RWPE2 (cell line): ENCODE measurements around the gene PTPRD.

Source experiments
- ATAC-seq: fragments of 200-7000 bp; cut with Tn5 transposase; 3 replicates; pipeline ENCODE4 v1.9.1; 2021; ENCODE audit warnings: low read depth
- DNase-seq: peaks from one replicate; pipeline ENCODE4 v3.0.0-alpha.2; 2020; ENCODE audit warnings: low spot score
- H3K27ac ChIP-seq: fragments of 450-650 bp; 2 replicates; pipeline ENCODE4 v1.5.1; 2017; ENCODE audit warnings: mild to moderate bottlenecking; ENCODE audit not compliant: poor library complexity, severe bottlenecking
- H3K27me3 ChIP-seq: fragments of 250-450 bp; sonication (Bioruptor Pico); 2 replicates; pipeline ENCODE4 v1.5.1; 2021; ENCODE audit warnings: mild to moderate bottlenecking, moderate library complexity; ENCODE audit not compliant: insufficient read depth, poor library complexity, severe bottlenecking
- H3K36me3 ChIP-seq: fragments of 250-450 bp; sonication (Bioruptor Pico); 2 replicates; pipeline ENCODE4 v1.5.1; 2020; ENCODE audit warnings: low read depth, mild to moderate bottlenecking, moderate library complexity
- H3K4me1 ChIP-seq: fragments of 250-450 bp; sonication (Bioruptor Pico); 2 replicates; pipeline ENCODE4 v1.5.1; 2021; ENCODE audit warnings: mild to moderate bottlenecking, moderate library complexity; ENCODE audit not compliant: insufficient read depth, poor library complexity, severe bottlenecking
- H3K4me3 ChIP-seq: fragments of 250-450 bp; sonication (Bioruptor Pico); 2 replicates; pipeline ENCODE4 v1.5.1; 2021; ENCODE audit warnings: mild to moderate bottlenecking, moderate library complexity; ENCODE audit not compliant: severe bottlenecking
- H3K9me3 ChIP-seq: fragments of 250-450 bp; sonication (Bioruptor Pico); 2 replicates; pipeline ENCODE4 v1.5.1; 2021; ENCODE audit warnings: mild to moderate bottlenecking, moderate library complexity; ENCODE audit not compliant: severe bottlenecking
- CTCF ChIP-seq: fragments of 450-650 bp; IDR thresholded peaks from one replicate; pipeline ENCODE4 v1.5.1; 2017; ENCODE audit warnings: mild to moderate bottlenecking, moderate library complexity; ENCODE audit not compliant: poor library complexity, severe bottlenecking

The PTPRD gene

GRCh38 chr9:10236161-10236560 lies 376.6 kb downstream of the PTPRD start:
- ATAC-seq (no peak), DNase-seq (no peak)
- Histone ChIP-seq H3K4me1 (no peaks in the 10 kb centered on the region), H3K9me3 (no peaks in the 10 kb centered on the region), H3K36me3 (no peaks in the 10 kb centered on the region), H3K27me3 (no peaks in the 10 kb centered on the region), H3K4me3 (no peak overlapping the region), H3K27ac (no peak overlapping the region)
- TF ChIP-seq CTCF, result no peak

- Histone ChIP-seq H3K4me3 (no peak overlapping the region), H3K36me3 (no peaks in the 10 kb centered on the region), H3K27me3 (no peaks in the 10 kb centered on the region), H3K27ac (no peak overlapping the region), H3K4me1 (no peaks in the 10 kb centered on the region), H3K9me3 (no peaks in the 10 kb centered on the region)
- ATAC-seq (no peak), DNase-seq (no peak)
- TF ChIP-seq CTCF, result no peak
Measured at GRCh38 chr9:10235376-10235775, 377.4 kb downstream of the PTPRD start.

GRCh38 chr9:10232352-10232930 lies 380.4 kb downstream of the PTPRD start:
- no peak overlapping the region for H3K4me3 ChIP-seq

GRCh38 chr9:10230512-10230911 lies 382.3 kb downstream of the PTPRD start:
- Histone ChIP-seq H3K9me3 (no peaks in the 10 kb centered on the region), H3K4me1 (no peaks in the 10 kb centered on the region), H3K27me3 (no peaks in the 10 kb centered on the region), H3K36me3 (no peaks in the 10 kb centered on the region), H3K27ac (no peak overlapping the region), H3K4me3 (no peak overlapping the region)
- TF ChIP-seq CTCF, result no peak
- DNase-seq, result no peak
- ATAC-seq, result no peak

More at GRCh38 chr9:10232352-10232930, 380.4 kb downstream of the PTPRD start:
- Histone ChIP-seq H3K27ac (no peak overlapping the region), H3K36me3 (no peaks in the 10 kb centered on the region), H3K4me1 (no peaks in the 10 kb centered on the region), H3K27me3 (no peaks in the 10 kb centered on the region), H3K9me3 (no peaks in the 10 kb centered on the region)
- ATAC-seq (no peak), DNase-seq (no peak)
- peak; percentile 60 for TF ChIP-seq CTCF

GRCh38 chr9:10228082-10228481 lies 384.7 kb downstream of the PTPRD start:
- no peak overlapping the region for H3K4me3 ChIP-seq
- H3K27ac ChIP-seq, result no peak overlapping the region
- no peaks in the 10 kb centered on the region for H3K4me1 ChIP-seq
- ATAC-seq (no peak), DNase-seq (no peak)
- TF ChIP-seq CTCF, result no peak
- no peaks in the 10 kb centered on the region for H3K27me3 ChIP-seq
- no peaks in the 10 kb centered on the region for H3K9me3 ChIP-seq
- H3K36me3 ChIP-seq, result no peaks in the 10 kb centered on the region
